ENCODE data around the gene RXYLT1.

DNA sequence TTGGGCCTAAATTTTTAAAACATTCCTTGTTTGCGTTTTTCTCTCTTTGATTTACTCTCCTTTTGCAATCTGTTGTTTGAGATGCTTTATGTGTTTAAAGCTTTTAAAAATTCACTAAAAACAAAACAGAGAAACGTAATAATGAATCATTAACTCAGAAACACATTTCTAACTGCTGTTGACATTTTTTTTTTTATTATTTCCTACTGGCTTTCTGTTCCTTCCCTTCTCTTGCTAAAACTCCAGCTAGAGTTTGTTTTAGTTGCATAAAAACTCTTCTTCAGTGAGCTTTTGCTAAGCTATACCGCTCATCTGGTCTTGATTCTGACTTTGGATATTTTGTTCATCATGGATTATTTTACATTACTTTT lies 35.8 kb downstream of the RXYLT1 start:
- TF ChIP-seq GABPA (IDR thresholded peaks at IDR 0.05; ENCODE audit: low read depth): no peak
- TF ChIP-seq, protein P1, sequence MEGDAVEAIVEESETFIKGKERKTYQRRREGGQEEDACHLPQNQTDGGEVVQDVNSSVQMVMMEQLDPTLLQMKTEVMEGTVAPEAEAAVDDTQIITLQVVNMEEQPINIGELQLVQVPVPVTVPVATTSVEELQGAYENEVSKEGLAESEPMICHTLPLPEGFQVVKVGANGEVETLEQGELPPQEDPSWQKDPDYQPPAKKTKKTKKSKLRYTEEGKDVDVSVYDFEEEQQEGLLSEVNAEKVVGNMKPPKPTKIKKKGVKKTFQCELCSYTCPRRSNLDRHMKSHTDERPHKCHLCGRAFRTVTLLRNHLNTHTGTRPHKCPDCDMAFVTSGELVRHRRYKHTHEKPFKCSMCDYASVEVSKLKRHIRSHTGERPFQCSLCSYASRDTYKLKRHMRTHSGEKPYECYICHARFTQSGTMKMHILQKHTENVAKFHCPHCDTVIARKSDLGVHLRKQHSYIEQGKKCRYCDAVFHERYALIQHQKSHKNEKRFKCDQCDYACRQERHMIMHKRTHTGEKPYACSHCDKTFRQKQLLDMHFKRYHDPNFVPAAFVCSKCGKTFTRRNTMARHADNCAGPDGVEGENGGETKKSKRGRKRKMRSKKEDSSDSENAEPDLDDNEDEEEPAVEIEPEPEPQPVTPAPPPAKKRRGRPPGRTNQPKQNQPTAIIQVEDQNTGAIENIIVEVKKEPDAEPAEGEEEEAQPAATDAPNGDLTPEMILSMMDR (IDR thresholded peaks at IDR 0.05; ENCODE audit: insufficient read depth, low read length): no peak

Data from HL-60 (cell line).